Fibroblast of lung (primary cell): ENCODE results near the gene CAMSAP2. TPM values are rescaled to one million over a fixed set of nuclear protein-coding genes. Genes with fewer than 3 reads are reported as not detected.

Experiments
- DNase-seq, 2 donors: peaks; one replicate each; pipeline versions ENCODE4 v3.0.0 to v3.0.0-alpha.2; 2010; ENCODE audit warnings: low read depth in 2 of 2
- H2AFZ ChIP-seq: 2 replicates; pipeline ENCODE4 v1.5.1; 2012; ENCODE audit warnings: low read length, control low read depth, inconsistent platforms
- H3K27ac ChIP-seq: 2 replicates; pipeline ENCODE4 v1.5.1; 2011; ENCODE audit warnings: low read length, control low read depth; ENCODE audit not compliant: insufficient read depth
- H3K27me3 ChIP-seq: 2 replicates; pipeline ENCODE4 v1.5.1; 2011; ENCODE audit warnings: mild to moderate bottlenecking, low read length; ENCODE audit not compliant: control insufficient read depth, insufficient read depth
- H3K36me3 ChIP-seq: 2 replicates; pipeline ENCODE4 v1.5.1; 2011; ENCODE audit warnings: low read length; ENCODE audit not compliant: control insufficient read depth, insufficient read depth
- H3K4me1 ChIP-seq: 2 replicates; pipeline ENCODE4 v1.5.1; 2011; ENCODE audit warnings: low read length; ENCODE audit not compliant: control insufficient read depth, insufficient read depth; ENCODE audit errors: extremely low read depth
- H3K4me2 ChIP-seq: 2 replicates; pipeline ENCODE4 v1.5.1; 2011; ENCODE audit warnings: low read length, control low read depth; ENCODE audit not compliant: insufficient read depth; ENCODE audit errors: extremely low read depth
- H3K4me3 ChIP-seq, 4 experiments: fragments of 200-600 bp in 1 of 4; sonication (generic) in 1 of 4; replicated peaks in 1 of 4; 2 replicates each; pipeline ENCODE4 v1.5.1; 2011 to 2016; ENCODE audit warnings: low read length in 4 of 4, low read depth in 3 of 4, mild to moderate bottlenecking in 3 of 4, control low read depth in 2 of 4, inconsistent platforms in 1 of 4, mixed read lengths in 1 of 4; ENCODE audit not compliant: insufficient read depth in 1 of 4; ENCODE audit errors: control extremely low read depth in 1 of 4
- H3K79me2 ChIP-seq: 2 replicates; pipeline ENCODE4 v1.5.1; 2012; ENCODE audit warnings: mild to moderate bottlenecking, low read length, inconsistent platforms; ENCODE audit not compliant: control insufficient read depth, insufficient read depth
- H3K9ac ChIP-seq: 2 replicates; pipeline ENCODE4 v1.5.1; 2011; ENCODE audit warnings: mild to moderate bottlenecking, low read length, control low read depth; ENCODE audit not compliant: insufficient read depth
- H3K9me3 ChIP-seq: 2 replicates; pipeline ENCODE4 v1.5.1; 2012; ENCODE audit warnings: low read depth, low read length; ENCODE audit not compliant: control insufficient read depth, insufficient read depth
- H4K20me1 ChIP-seq: 2 replicates; pipeline ENCODE4 v1.5.1; 2011; ENCODE audit warnings: low read length; ENCODE audit not compliant: control insufficient read depth, insufficient read depth; ENCODE audit errors: extremely low read depth
- EZH2 ChIP-seq: IDR thresholded peaks from 2 replicates; pipeline ENCODE4 v1.5.1; 2012; ENCODE audit warnings: low read length, control low read depth, mild to moderate bottlenecking; ENCODE audit errors: missing control alignments
- polyA plus RNA-seq, 2 donors: library from polyadenylated mRNA; depleted of rRNA in 1 of 2; stranded (reverse) in 1 of 2; unstranded in 1 of 2; fragments of >200 nt; gene quantifications; 2 replicates each; pipeline ENCODE4 v1.2.1, GENCODE V29; 2011 to 2012; ENCODE audit warnings: missing spikeins in 1 of 2
- total RNA-seq: library from RNA; depleted of rRNA; stranded (reverse); fragments of >200 nt; gene quantifications from 2 replicates; pipeline ENCODE4 v1.2.1, GENCODE V29; 2014
- TF ChIP-seq, protein P1 (sequence below), 2 donors: IDR thresholded peaks in 1 of 2; conservative IDR thresholded peaks in 1 of 2; 1 replicate in 1 of 2; 2 replicates in 1 of 2; pipeline ENCODE4 v1.5.1; 2011 to 2012; ENCODE audit warnings: low read length in 2 of 2, control low read depth in 1 of 2, inconsistent platforms in 1 of 2, low read depth in 1 of 2, mild to moderate bottlenecking in 1 of 2

Gene CAMSAP2
- total and polyA plus RNA-seq, 2 donors (not counting 1 experiment from before 2014, with no cell fraction given) = 22.3 to 32.5 TPM

DNA sequence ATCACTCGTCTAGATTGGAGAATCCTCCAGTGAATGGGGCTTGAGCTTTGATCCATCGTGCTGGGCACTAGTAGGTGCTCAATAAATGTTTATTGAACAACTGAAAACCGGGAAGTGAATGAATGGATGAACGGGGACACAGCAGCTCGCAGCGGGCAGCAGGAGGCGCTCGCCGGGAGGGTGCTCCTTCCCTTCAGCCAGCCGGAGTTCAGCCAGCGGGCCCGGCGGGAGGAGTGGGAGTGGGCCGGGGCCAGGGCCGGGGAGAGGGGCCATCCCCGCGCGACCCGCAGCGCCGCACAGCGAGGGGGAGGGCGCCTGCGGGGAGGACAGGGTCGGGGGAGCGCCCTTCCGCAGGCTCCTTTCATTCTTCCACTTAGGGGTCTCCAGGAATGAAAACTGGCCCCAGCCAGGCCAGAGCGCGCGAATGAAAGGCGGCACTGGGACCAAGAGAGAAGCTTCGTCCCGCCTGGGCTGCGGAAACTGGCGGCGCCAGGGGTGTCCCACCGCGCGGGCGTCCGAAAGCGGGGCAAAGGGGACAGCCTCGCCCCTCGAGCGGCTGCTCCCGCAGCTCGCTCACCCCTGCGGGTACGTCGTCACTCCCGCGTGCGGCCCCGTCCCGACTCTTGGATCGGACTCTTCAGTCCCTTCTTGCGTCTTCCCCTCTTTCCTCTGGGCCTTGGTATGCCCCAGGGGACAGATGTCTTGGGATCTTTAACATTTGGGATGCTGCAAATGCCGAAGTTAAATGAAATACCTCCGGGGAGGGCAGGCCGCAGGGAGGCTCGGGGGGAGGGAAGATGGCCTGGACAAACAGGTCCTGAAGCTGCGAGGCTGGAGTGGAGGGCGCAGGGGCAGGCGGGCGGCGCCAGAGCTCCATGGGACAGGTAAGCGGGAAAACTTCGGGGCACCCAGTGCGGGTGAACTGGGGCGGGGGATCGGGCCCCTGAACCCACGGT is 152.4 kb downstream of the CAMSAP2 start:
- peak; percentile 51 for DNase-seq
- H3K27ac ChIP-seq = no peak overlapping the region

GRCh38 chr1:200891774-200892157 is 153.1 kb downstream of the CAMSAP2 start:
- H3K4me3 ChIP-seq = peak overlapping the region in 1 of 4 experiments; percentile 53
- H3K36me3 ChIP-seq = no peaks in the 10 kb centered on the region
- H4K20me1 ChIP-seq = no peaks in the 10 kb centered on the region
- H3K4me1 ChIP-seq = no peaks in the 10 kb centered on the region
- no peak overlapping the region for H3K27ac ChIP-seq
- H3K27me3 ChIP-seq = peaks cover 19% of the 10 kb centered on the region
- H3K9me3 ChIP-seq = no peaks in the 10 kb centered on the region
- peak overlapping the region; percentile 75 for H3K4me2 ChIP-seq
- no peak overlapping the region for H2AFZ ChIP-seq
- no peak for DNase-seq
- no peaks in the 10 kb centered on the region for H3K79me2 ChIP-seq
- TF ChIP-seq, protein P1, sequence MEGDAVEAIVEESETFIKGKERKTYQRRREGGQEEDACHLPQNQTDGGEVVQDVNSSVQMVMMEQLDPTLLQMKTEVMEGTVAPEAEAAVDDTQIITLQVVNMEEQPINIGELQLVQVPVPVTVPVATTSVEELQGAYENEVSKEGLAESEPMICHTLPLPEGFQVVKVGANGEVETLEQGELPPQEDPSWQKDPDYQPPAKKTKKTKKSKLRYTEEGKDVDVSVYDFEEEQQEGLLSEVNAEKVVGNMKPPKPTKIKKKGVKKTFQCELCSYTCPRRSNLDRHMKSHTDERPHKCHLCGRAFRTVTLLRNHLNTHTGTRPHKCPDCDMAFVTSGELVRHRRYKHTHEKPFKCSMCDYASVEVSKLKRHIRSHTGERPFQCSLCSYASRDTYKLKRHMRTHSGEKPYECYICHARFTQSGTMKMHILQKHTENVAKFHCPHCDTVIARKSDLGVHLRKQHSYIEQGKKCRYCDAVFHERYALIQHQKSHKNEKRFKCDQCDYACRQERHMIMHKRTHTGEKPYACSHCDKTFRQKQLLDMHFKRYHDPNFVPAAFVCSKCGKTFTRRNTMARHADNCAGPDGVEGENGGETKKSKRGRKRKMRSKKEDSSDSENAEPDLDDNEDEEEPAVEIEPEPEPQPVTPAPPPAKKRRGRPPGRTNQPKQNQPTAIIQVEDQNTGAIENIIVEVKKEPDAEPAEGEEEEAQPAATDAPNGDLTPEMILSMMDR (conservative IDR thresholded peaks at IDR 0.05 in 1 of 2, IDR thresholded peaks at IDR 0.05 in 1 of 2; ENCODE audit: low read depth in 1 of 2, low read length in 2 of 2) = no peak
- no peak for TF ChIP-seq EZH2
- H3K9ac ChIP-seq = no peak overlapping the region

More for the DNA sequence above, 152.4 kb downstream of the CAMSAP2 start:
- Histone ChIP-seq H3K4me1 (no peaks in the 10 kb centered on the region), H3K9me3 (no peaks in the 10 kb centered on the region), H3K9ac (peak overlapping the region; percentile 73), H3K79me2 (no peaks in the 10 kb centered on the region), H3K4me2 (peak overlapping the region; percentile 75), H2AFZ (peak overlapping the region; percentile 73), H3K36me3 (no peaks in the 10 kb centered on the region), H3K27me3 (peaks cover 19% of the 10 kb centered on the region), H4K20me1 (no peaks in the 10 kb centered on the region), H3K4me3 (peak overlapping the region; percentile 10 to 57 (median 43))
- TF ChIP-seq EZH2 = peak; percentile 15
- TF ChIP-seq, protein P1 (conservative IDR thresholded peaks at IDR 0.05 in 1 of 2, IDR thresholded peaks at IDR 0.05 in 1 of 2; ENCODE audit: low read depth in 1 of 2, low read length in 2 of 2) = peak; percentile 47 to 59

- Histone ChIP-seq H3K79me2 (no peaks in the 10 kb centered on the region), H3K9me3 (no peaks in the 10 kb centered on the region), H3K36me3 (no peaks in the 10 kb centered on the region), H3K9ac (no peak overlapping the region), H3K27ac (no peak overlapping the region), H4K20me1 (no peaks in the 10 kb centered on the region), H3K4me2 (no peak overlapping the region), H3K4me1 (no peaks in the 10 kb centered on the region), H3K27me3 (peaks cover 19% of the 10 kb centered on the region), H2AFZ (no peak overlapping the region), H3K4me3 (no peak overlapping the region)
- DNase-seq = no peak
- TF ChIP-seq, protein P1 (conservative IDR thresholded peaks at IDR 0.05 in 1 of 2, IDR thresholded peaks at IDR 0.05 in 1 of 2; ENCODE audit: low read depth in 1 of 2, low read length in 2 of 2) = no peak
- no peak for TF ChIP-seq EZH2
Observed at GRCh38 chr1:200892546-200892945, 153.9 kb downstream of the CAMSAP2 start.
